ENCODE measurements around the gene IFT80.

- TF ChIP-seq TAF1 (IDR thresholded peaks at IDR 0.05; ENCODE audit: low read depth) (no peak), REST (IDR thresholded peaks at IDR 0.05; ENCODE audit: low read depth) (no peak), YY1 (IDR thresholded peaks at IDR 0.05; ENCODE audit: low read depth) (no peak), TEAD4 (IDR thresholded peaks at IDR 0.05) (no peak), CREB1 (IDR thresholded peaks at IDR 0.05; ENCODE audit: low read depth) (no peak), CEBPB (IDR thresholded peaks at IDR 0.05) (no peak), NFIC (IDR thresholded peaks at IDR 0.05) (no peak)
These were observed 138.3 kb downstream of the IFT80 start for GRCh38 chr3:160260587-160261270.

All from Ishikawa (cell line).